ENCODE results near the gene SLAMF7. TPM values are rescaled to one million over a fixed set of nuclear protein-coding genes. Genes with fewer than 3 reads are reported as not detected.

Gene SLAMF7
- total and polyA plus RNA-seq, 10 of the 15 experiments (the other 5 are each of a cell fraction or from before 2014, with no cell fraction given): 66.6 to 284 (median 108) TPM

DNA sequence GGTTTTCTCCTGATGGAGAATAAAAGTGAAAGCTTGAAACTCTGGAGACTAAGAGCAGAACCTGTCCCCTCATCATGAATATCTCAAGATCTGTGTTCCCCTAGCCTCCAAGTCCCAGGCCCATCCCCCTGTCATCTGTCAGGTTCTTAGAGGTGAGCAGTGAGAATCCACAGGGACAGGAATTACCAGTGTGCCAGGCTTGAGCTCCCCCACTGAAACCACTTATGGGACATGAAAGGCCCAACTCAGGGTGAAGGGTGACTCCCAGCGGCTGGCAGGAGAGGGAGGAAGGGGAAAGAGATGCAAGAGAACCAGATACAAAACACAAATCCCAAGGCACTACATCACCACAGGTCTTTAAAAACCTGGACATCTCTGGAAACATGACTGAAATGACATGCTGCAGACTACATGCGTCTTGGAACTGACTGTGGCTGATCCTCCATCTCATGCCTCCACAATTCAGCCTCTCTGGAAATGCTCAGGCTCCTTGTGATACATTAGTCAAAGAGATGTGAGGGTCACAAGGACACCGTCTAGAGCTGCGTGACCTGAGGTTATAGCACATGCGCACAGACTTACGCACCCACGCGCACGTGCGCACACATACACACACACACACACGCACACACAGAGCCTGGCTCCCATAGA lies 50.1 kb downstream of the SLAMF7 start:
- RAD21 ChIA-PET (ENCODE audit: unreplicated experiment): interaction anchor here (0.9 to 3.7 kb wide), 20 partner anchors 9 to 170 kb away, joined by 3 to 49 read pairs (median 8); partner anchors contain the start of genes CD244, CD48, SLAMF1 and SLAMF7
- Histone ChIP-seq H3K79me2 (ENCODE audit: control insufficient read depth, insufficient read depth, low read length) (no peaks in the 10 kb centered on the region), H2AFZ (ENCODE audit: control insufficient read depth, low read depth, low read length) (peak overlapping the region; percentile 91), H3K27me3 (replicated peaks in 1 of 2; ENCODE audit: control insufficient read depth in 2 of 2, insufficient read depth in 2 of 2, low read length in 1 of 2) (no peaks in the 10 kb centered on the region), H3K36me3 (ENCODE audit: control insufficient read depth in 2 of 2, insufficient read depth in 2 of 2, low read length in 1 of 2) (no peaks in the 10 kb centered on the region), H3K4me3 (no peak overlapping the region), H3K4me1 (ENCODE audit: control insufficient read depth, insufficient read depth, low read length) (peaks cover 19% of the 10 kb centered on the region), H3K4me2 (ENCODE audit: control insufficient read depth, insufficient read depth) (peak overlapping the region; percentile 71; the same call in 1 of the 2 replicates), H3K9ac (ENCODE audit: control insufficient read depth, insufficient read depth, low read length) (no peak overlapping the region; the same call in 1 of the 2 replicates), H4K20me1 (ENCODE audit: control insufficient read depth, insufficient read depth) (no peaks in the 10 kb centered on the region), H3K9me3 (replicated peaks; ENCODE audit: control insufficient read depth, insufficient read depth, low read length) (no peaks in the 10 kb centered on the region), H3K27ac (ENCODE audit: control insufficient read depth, insufficient read depth) (peak overlapping the region; percentile 86)
- BruUV-seq (replicated peaks): TSS peak; percentile 76
- intact Hi-C loops (cut with micrococcal nuclease; ENCODE audit: unreplicated experiment): no loop called here
- WGBS (ENCODE audit: insufficient coverage, insufficient replicate concordance, low lambda C conversion rate, missing lambda C conversion rate): 91% methylated on average over 11 of the region's 11 CpGs
- FAIRE-seq: no peak
- CTCF ChIA-PET: interaction anchor here (1.0 to 3.9 kb wide), 15 partner anchors 9 to 165 kb away, joined by 3 to 32 read pairs (median 6); partner anchors contain the start of gene ITLN2
- peak; percentile 16 for ATAC-seq
- POLR2A ChIA-PET: interaction anchor here (0.6 to 3.8 kb wide), 15 partner anchors 8 to 143 kb away, joined by 3 to 28 read pairs (median 4); partner anchors contain the start of genes SLAMF1 and SLAMF7
- DNase-seq (ENCODE audit: low read depth, low spot score): no peak
- in situ Hi-C loops (cut with MboI): no loop called here
- SMC1A ChIA-PET (ENCODE audit: uncharacterized antibody, unreplicated experiment): interaction anchor here (0.6 to 4.5 kb wide), 29 partner anchors 9 to 249 kb away, joined by 3 to 38 read pairs (median 4); partner anchors contain the start of genes CD244, CD48 and SLAMF7
- TF ChIP-seq SIN3A (IDR thresholded peaks at IDR 0.05; ENCODE audit: low read depth, low read length): no peak
- TF ChIP-seq, protein P1, sequence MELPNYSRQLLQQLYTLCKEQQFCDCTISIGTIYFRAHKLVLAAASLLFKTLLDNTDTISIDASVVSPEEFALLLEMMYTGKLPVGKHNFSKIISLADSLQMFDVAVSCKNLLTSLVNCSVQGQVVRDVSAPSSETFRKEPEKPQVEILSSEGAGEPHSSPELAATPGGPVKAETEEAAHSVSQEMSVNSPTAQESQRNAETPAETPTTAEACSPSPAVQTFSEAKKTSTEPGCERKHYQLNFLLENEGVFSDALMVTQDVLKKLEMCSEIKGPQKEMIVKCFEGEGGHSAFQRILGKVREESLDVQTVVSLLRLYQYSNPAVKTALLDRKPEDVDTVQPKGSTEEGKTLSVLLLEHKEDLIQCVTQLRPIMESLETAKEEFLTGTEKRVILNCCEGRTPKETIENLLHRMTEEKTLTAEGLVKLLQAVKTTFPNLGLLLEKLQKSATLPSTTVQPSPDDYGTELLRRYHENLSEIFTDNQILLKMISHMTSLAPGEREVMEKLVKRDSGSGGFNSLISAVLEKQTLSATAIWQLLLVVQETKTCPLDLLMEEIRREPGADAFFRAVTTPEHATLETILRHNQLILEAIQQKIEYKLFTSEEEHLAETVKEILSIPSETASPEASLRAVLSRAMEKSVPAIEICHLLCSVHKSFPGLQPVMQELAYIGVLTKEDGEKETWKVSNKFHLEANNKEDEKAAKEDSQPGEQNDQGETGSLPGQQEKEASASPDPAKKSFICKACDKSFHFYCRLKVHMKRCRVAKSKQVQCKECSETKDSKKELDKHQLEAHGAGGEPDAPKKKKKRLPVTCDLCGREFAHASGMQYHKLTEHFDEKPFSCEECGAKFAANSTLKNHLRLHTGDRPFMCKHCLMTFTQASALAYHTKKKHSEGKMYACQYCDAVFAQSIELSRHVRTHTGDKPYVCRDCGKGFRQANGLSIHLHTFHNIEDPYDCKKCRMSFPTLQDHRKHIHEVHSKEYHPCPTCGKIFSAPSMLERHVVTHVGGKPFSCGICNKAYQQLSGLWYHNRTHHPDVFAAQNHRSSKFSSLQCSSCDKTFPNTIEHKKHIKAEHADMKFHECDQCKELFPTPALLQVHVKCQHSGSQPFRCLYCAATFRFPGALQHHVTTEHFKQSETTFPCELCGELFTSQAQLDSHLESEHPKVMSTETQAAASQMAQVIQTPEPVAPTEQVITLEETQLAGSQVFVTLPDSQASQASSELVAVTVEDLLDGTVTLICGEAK (IDR thresholded peaks at IDR 0.05; ENCODE audit: borderline replicate concordance): no peak
- TF ChIP-seq BCL3 (IDR thresholded peaks at IDR 0.05; ENCODE audit: borderline replicate concordance, insufficient read depth, low read depth, low read length, poor library complexity, severe bottlenecking): no peak
- TF ChIP-seq RCOR1 (conservative IDR thresholded peaks at IDR 0.05; ENCODE audit: low read depth, low read length): no peak
- no peak for TF ChIP-seq ZNF24 (IDR thresholded peaks at IDR 0.05)
- TF ChIP-seq ZNF592 (IDR thresholded peaks at IDR 0.05): no peak
- TF ChIP-seq SUPT20H (IDR thresholded peaks at IDR 0.05; ENCODE audit: borderline replicate concordance, control insufficient read depth, low read depth, low read length): no peak
- TF ChIP-seq IKZF2 (IDR thresholded peaks at IDR 0.05): no peak
- TF ChIP-seq RAD21 (IDR thresholded peaks at IDR 0.05; ENCODE audit: insufficient read depth, low read depth, low read length): peak; percentile 30; the same call in 1 of the 2 replicates
- TF ChIP-seq SREBF2 (IDR thresholded peaks at IDR 0.05; ENCODE audit: low read length): no peak
- no peak for TF ChIP-seq CBX3 (IDR thresholded peaks at IDR 0.05; ENCODE audit: borderline replicate concordance, low read depth)
- no peak for TF ChIP-seq PML (IDR thresholded peaks at IDR 0.05; ENCODE audit: low read length)
- TF ChIP-seq SMAD5 (IDR thresholded peaks at IDR 0.05; ENCODE audit: low read depth): no peak

Data from GM12878 (cell line).